Liver (tissue), 9 donors: Measurements from ENCODE around the gene TRIM13. TPM values are rescaled to one million over a fixed set of nuclear protein-coding genes. Genes with fewer than 3 reads are reported as not detected.
A peak's percentile ranks its signal among the peaks of the same experiment; 100 is the strongest.

ENCODE experiments used
- DNase-seq: peaks from one replicate; pipeline ENCODE4 v3.0.0-alpha.2; 2017; ENCODE audit warnings: low spot score
- H3K27ac ChIP-seq, 2 donors: one replicate each; pipeline ENCODE4 v1.7.0; 2013; ENCODE audit warnings: inconsistent platforms in 2 of 2, low read length in 2 of 2, control low read depth in 1 of 2, low read depth in 1 of 2, mild to moderate bottlenecking in 1 of 2
- H3K27me3 ChIP-seq, 4 donors: one replicate each; pipeline versions ENCODE4 v1.6.1 to v1.7.0; 2013; ENCODE audit warnings: low read length in 3 of 4, inconsistent platforms in 1 of 4, mild to moderate bottlenecking in 1 of 4, moderate library complexity in 1 of 4; ENCODE audit not compliant: control insufficient read depth in 4 of 4, insufficient read depth in 4 of 4
- H3K36me3 ChIP-seq, 4 donors: one replicate each; pipeline versions ENCODE4 v1.6.1 to v1.7.0; 2013; ENCODE audit warnings: low read length in 3 of 4, mild to moderate bottlenecking in 3 of 4, low read depth in 1 of 4, moderate library complexity in 1 of 4; ENCODE audit not compliant: control insufficient read depth in 4 of 4, insufficient read depth in 3 of 4
- H3K4me1 ChIP-seq, 4 donors: one replicate each; pipeline versions ENCODE4 v1.6.1 to v1.7.0; 2013; ENCODE audit warnings: low read length in 3 of 4, mild to moderate bottlenecking in 3 of 4, moderate library complexity in 1 of 4; ENCODE audit not compliant: control insufficient read depth in 4 of 4, insufficient read depth in 4 of 4
- H3K4me3 ChIP-seq, 3 donors: one replicate each; pipeline versions ENCODE4 v1.6.1 to v1.7.0; 2013; ENCODE audit warnings: low read length in 3 of 3, control low read depth in 1 of 3, low read depth in 1 of 3, mild to moderate bottlenecking in 1 of 3
- H3K9ac ChIP-seq, 2 donors: one replicate each; pipeline ENCODE4 v1.7.0; 2013; ENCODE audit warnings: low read length in 2 of 2, mild to moderate bottlenecking in 2 of 2, moderate library complexity in 2 of 2, control low read depth in 1 of 2, low read depth in 1 of 2
- H3K9me3 ChIP-seq, 4 donors: one replicate each; pipeline versions ENCODE4 v1.6.1 to v1.7.0; 2013; ENCODE audit warnings: low read length in 3 of 4; ENCODE audit not compliant: control insufficient read depth in 4 of 4
- FOXA2 ChIP-seq: IDR thresholded peaks from 2 replicates; pipeline ENCODE4 v1.6.1; 2016; ENCODE audit warnings: antibody characterized with exemption
- HNF4A ChIP-seq, 2 donors: conservative IDR thresholded peaks; 2 replicates each; pipeline ENCODE4 v1.6.1; 2016; ENCODE audit warnings: antibody characterized with exemption in 2 of 2, mild to moderate bottlenecking in 2 of 2
- NR2F2 ChIP-seq: IDR thresholded peaks from 2 replicates; pipeline ENCODE4 v1.6.1; 2016; ENCODE audit warnings: antibody characterized with exemption
- RAD21 ChIP-seq, 2 donors: IDR thresholded peaks; 2 replicates each; pipeline ENCODE4 v1.6.1; 2016; ENCODE audit warnings: antibody characterized with exemption in 2 of 2, mild to moderate bottlenecking in 2 of 2
- RXRA ChIP-seq, 2 donors: IDR thresholded peaks; 2 replicates each; pipeline ENCODE4 v1.6.1; 2017 to 2018; ENCODE audit warnings: antibody characterized with exemption in 2 of 2, mild to moderate bottlenecking in 1 of 2
- SP1 ChIP-seq: IDR thresholded peaks from 2 replicates; pipeline ENCODE4 v1.6.1; 2018; ENCODE audit warnings: antibody characterized with exemption, mild to moderate bottlenecking
- YY1 ChIP-seq: IDR thresholded peaks from 2 replicates; pipeline ENCODE4 v1.6.1; 2016; ENCODE audit warnings: antibody characterized with exemption, mild to moderate bottlenecking
- WGBS: extraction: QIAGEN DNeasy Blood & Tissue Kit; methylation state at CpG from one replicate; pipeline ENCODE4 v1.1.7; 2013; 5-methylcytosine and 5-hydroxymethylcytosine counted together
- polyA plus RNA-seq, 2 donors: library from polyadenylated mRNA; stranded (reverse) in 1 of 2; unstranded in 1 of 2; fragments of 200-250 nt in 1 of 2; fragments of >200 nt in 1 of 2; fragmentation: Nextera tagmentation in 1 of 2; extraction: Ambion mirVana in 1 of 2; gene quantifications; one replicate each; pipeline versions ENCODE4 v1.2.1 to v1.2.3, GENCODE V29; 2013 to 2015
- total RNA-seq, 2 donors: library from RNA; depleted of rRNA; stranded (reverse); fragments of >200 nt; gene quantifications; one replicate each; pipeline ENCODE4 v1.2.3, GENCODE V29; 2014
- TF ChIP-seq, protein P1 (sequence below): IDR thresholded peaks from 2 replicates; pipeline ENCODE4 v1.6.1; 2016; ENCODE audit warnings: antibody characterized with exemption
- TF ChIP-seq, protein P2 (sequence below): IDR thresholded peaks from 2 replicates; pipeline ENCODE4 v1.6.1; 2016; ENCODE audit warnings: antibody characterized with exemption
- TF ChIP-seq, protein P3 (sequence below): IDR thresholded peaks from 2 replicates; pipeline ENCODE4 v1.6.1; 2016; ENCODE audit warnings: antibody characterized with exemption
- TF ChIP-seq, protein P4 (sequence below): fragments of 150-350 bp; IDR thresholded peaks from 2 replicates; pipeline ENCODE4 v1.5.1; 2017; ENCODE audit warnings: improper control_type of control experiment, low read depth, low read length; ENCODE audit not compliant: missing input control
- donor health status: healthy.
- donor health status: healthy.
- donor health status: healthy.
- donor health status: healthy.
- donor health status: healthy.

Gene TRIM13
- total and polyA plus RNA-seq, 4 donors = 4.7 to 10.5 (median 9.6) TPM

DNA sequence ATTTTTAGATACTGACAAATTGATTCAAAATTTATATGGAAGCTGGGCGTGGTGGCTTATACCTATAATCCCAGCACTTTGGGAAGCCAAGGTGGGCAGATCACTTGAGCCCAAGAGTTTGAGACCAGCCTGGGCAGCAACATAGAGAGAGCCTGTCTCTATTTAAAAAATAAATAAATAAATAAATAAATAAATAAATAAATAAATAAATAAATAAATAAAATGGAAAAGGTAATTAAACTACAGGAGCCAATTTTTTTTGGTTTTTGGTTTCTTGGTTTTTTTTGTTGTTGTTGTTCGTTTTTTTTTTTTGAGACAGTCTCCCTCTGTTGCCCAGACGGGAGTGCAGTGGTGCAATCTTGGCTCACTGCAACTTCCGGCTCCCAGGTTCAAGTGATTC lies 29.4 kb upstream of the TRIM13 start (continued):
- TF ChIP-seq, protein P1, sequence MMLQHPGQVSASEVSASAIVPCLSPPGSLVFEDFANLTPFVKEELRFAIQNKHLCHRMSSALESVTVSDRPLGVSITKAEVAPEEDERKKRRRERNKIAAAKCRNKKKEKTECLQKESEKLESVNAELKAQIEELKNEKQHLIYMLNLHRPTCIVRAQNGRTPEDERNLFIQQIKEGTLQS = no peak

DNA sequence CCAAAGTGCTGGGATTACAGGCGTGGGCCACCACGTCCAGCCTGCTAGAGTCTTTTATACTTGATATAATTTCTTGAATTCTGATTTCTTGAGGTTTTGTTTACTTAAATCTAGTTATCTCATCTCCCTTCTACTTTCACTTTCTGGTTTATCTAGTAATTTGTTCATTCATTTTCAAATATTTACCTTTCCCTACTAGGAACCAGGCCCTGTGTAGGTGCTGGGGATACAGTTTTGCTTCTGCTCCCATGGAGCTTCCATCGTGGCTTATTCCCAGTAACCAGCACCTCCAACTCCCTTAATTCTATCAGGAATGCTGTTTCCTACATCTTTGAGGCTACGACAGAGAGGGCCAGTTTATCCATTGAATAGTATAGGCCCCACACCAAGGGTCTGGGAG lies 24.1 kb upstream of the TRIM13 start:
- 56% methylated on average over 4 of the region's 4 CpGs for WGBS
- no peak for DNase-seq
- Histone ChIP-seq H3K9ac (peak overlapping the region in 1 of 2 donors; percentile 19), H3K27me3 (no peaks in the 10 kb centered on the region), H3K4me3 (peak overlapping the region in 2 of 3 donors; percentile 29 to 33), H3K4me1 (peaks cover 0 to 8% (median 8%) of the 10 kb centered on the region in 4 donors), H3K27ac (peak overlapping the region; percentile 34 to 50), H3K36me3 (no peaks in the 10 kb centered on the region), H3K9me3 (no peaks in the 10 kb centered on the region)
- peak; percentile 29 for TF ChIP-seq YY1
- peak; percentile 16 to 25 for TF ChIP-seq RAD21 (IDR thresholded peaks at IDR 0.05)
- TF ChIP-seq, protein P2, sequence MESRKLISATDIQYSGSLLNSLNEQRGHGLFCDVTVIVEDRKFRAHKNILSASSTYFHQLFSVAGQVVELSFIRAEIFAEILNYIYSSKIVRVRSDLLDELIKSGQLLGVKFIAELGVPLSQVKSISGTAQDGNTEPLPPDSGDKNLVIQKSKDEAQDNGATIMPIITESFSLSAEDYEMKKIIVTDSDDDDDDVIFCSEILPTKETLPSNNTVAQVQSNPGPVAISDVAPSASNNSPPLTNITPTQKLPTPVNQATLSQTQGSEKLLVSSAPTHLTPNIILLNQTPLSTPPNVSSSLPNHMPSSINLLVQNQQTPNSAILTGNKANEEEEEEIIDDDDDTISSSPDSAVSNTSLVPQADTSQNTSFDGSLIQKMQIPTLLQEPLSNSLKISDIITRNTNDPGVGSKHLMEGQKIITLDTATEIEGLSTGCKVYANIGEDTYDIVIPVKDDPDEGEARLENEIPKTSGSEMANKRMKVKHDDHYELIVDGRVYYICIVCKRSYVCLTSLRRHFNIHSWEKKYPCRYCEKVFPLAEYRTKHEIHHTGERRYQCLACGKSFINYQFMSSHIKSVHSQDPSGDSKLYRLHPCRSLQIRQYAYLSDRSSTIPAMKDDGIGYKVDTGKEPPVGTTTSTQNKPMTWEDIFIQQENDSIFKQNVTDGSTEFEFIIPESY = no peak
- TF ChIP-seq HNF4A (conservative IDR thresholded peaks at IDR 0.05) = peak in 1 of 2 donors; percentile 9

DNA sequence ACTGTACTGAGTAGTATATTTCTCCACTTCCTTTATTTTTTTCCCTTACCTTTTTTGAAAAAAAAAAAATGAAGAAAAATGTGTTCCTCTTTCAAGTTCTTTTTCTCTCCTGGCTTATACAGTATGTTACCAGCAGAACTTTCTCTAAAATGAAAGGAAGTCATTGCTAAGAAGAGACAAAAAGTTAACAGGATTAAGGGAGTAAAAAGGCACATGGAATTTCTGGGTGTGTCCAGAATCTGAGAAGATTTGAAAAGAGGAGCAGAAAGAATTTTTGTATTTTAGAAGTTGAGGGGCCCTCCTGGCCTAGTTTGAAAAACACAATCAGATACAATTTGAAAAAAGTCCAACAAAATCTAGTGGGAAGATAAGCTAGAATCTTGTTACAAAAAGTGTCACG lies 21.0 kb upstream of the TRIM13 start:
- H3K27ac ChIP-seq = no peak overlapping the region
- no peak for DNase-seq
- TF ChIP-seq, protein P3, sequence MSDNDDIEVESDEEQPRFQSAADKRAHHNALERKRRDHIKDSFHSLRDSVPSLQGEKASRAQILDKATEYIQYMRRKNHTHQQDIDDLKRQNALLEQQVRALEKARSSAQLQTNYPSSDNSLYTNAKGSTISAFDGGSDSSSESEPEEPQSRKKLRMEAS = no peak
- TF ChIP-seq RXRA (IDR thresholded peaks at IDR 0.05) (no peak), SP1 (no peak), FOXA2 (no peak), HNF4A (conservative IDR thresholded peaks at IDR 0.05) (no peak), NR2F2 (no peak)
- TF ChIP-seq, protein P4, sequence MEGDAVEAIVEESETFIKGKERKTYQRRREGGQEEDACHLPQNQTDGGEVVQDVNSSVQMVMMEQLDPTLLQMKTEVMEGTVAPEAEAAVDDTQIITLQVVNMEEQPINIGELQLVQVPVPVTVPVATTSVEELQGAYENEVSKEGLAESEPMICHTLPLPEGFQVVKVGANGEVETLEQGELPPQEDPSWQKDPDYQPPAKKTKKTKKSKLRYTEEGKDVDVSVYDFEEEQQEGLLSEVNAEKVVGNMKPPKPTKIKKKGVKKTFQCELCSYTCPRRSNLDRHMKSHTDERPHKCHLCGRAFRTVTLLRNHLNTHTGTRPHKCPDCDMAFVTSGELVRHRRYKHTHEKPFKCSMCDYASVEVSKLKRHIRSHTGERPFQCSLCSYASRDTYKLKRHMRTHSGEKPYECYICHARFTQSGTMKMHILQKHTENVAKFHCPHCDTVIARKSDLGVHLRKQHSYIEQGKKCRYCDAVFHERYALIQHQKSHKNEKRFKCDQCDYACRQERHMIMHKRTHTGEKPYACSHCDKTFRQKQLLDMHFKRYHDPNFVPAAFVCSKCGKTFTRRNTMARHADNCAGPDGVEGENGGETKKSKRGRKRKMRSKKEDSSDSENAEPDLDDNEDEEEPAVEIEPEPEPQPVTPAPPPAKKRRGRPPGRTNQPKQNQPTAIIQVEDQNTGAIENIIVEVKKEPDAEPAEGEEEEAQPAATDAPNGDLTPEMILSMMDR = no peak
- no peaks in the 10 kb centered on the region for H3K36me3 ChIP-seq
- 95% methylated on average over 1 of the region's 1 CpG for WGBS
- H3K4me3 ChIP-seq = no peak overlapping the region
- H3K9me3 ChIP-seq = no peaks in the 10 kb centered on the region
- H3K9ac ChIP-seq = no peak overlapping the region
- H3K4me1 ChIP-seq = peaks cover 0 to 8% (median 8%) of the 10 kb centered on the region in 4 donors
- no peaks in the 10 kb centered on the region for H3K27me3 ChIP-seq
